ENCODE results near the gene NKAIN2.
"Not testable (repeated sequence)": the region's sequence is repeated elsewhere in the genome, so short reads cannot be mapped to it uniquely, and the experiment has no call there.

The NKAIN2 gene

DNA sequence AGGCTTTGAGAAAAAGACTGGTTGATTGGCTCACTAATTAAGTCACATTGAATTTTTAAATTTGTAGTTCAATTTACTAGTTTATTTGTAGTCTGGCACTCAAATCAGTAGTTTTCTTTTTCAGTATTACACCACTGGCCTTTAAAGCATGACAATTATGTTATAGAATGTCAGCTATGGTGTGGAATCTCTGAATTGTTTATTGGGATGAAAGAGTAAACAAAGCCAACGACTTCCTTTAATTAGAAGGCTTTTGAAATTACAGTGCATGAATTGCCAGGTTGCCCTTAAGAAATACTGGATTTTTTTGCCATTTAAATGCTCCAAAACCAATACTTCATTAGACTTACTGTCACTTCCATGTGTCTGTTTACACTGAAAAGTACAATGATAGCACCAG is 731.6 kb downstream of the NKAIN2 start:
- no peak for DNase-seq

GRCh38 chr6:124535746-124536145 is 732.1 kb downstream of the NKAIN2 start:
- no peak for DNase-seq

- DNase-seq: no peak
Observed at GRCh38 chr6:124536157-124536841, 732.6 kb downstream of the NKAIN2 start.

DNA sequence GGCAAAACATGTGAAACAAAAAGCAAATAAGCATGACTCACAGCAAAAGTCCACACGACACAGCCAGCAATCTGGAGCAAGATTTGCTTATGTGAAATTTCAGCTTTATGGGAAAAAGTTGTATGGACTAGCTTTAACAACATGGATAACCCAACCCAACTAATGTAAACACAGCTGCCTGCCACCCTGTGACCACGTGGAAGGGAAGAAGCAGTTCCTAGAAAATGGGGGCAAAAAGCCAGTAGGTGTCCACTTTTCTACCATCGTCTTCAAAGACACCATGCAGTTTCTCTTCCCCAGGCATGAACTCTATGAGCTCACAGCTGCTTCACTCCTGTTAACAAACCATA is 733.2 kb downstream of the NKAIN2 start:
- DNase-seq: no peak

DNA sequence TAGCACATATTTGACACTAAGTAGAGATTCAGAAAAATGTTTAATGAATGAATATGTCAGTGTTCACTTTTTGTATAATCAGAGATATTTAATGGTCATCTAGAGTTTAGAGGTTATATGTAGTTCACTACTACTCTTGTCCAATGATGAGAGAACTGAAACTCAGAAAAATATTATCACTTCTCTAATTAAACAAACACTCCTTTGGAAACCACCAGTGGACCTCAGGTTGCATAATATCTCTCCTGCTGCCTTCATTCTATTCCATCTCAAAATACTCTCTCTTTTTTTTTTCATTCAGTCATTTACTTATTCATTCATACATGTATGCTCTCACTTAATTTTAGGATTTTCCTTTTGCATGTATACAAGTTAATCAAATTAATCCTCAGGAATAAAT is 735.4 kb downstream of the NKAIN2 start:
- no peak for DNase-seq

DNA sequence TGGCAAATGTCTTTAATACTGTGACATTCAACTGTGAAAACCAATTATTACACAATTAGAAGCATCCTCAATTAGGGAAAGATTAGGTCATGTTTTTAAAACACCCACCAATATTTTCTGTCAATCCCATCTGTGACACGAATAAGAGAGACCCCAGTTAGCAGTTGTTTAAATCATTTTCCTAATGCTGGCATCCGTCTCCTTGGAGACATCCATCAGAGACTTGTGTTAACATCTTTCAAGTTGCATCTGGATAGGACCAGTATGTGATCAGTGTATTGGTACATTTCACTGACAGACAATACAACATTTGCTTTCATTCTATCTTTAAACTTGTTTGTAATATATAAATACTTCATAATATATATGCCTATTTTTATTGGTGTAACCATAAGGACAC is 737.9 kb downstream of the NKAIN2 start:
- DNase-seq: no peak

DNA sequence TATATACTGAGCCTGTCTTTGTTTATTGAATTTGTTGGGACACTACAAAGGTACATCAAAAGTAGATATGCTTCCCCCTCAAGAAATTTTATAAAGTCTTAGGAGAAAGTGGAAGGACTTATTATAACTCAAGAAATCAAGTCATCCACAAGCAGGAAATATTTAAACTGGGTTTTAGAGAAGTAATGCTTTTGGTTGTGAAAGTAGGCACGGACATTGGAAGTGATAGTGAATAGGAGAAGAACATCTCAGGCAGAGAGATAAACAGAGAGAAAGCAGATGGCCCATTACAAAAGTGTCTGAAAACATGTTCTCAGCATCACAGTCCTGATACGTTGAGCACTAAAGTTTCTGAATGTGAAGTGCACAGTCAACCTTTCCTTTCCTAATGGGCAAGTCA is 742.9 kb downstream of the NKAIN2 start:
- DNase-seq: no peak

DNA sequence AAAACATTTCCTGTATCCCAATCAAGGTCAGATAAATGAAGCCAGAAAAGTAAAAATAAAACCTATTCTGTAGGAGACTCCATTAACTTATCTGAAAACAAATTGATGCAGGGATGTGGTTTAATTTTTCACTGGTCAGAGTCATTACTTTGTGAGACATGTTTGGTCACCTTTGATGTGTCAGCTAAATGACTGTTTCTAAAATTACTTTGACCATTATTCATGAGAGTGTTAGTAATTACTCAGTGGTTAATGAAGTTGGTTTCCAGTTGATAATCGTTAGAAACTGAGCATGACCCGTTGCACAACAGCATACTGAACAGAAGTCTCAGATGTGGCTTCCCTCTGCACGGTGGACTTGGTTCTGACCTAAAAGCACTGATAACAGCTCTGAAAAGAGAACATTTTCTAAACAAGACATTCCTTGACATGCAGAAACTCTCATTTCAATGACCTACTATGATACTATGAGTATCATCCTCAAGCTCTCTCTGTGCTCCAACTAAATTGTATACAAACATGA is 748.1 kb downstream of the NKAIN2 start:
- no peak for DNase-seq

DNA sequence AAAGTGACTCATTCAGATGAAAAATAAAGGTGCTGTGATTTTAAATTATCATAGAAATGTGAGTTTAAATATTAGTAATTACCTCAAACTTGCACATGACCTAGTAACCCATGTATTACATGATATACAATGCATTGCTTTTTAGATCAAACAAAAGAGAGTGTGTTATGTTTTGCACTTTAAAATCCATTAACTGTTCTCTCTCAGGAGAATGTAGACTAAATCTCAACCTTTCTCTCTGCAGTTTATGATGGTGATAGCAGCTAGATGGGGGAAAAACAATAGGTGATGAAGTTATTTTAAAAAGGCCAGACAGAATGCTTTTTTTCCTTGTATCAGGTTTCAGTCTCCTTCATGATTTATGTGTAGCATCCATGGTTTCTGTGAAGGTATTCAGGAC is 754.2 kb downstream of the NKAIN2 start:
- no peak for DNase-seq

DNA sequence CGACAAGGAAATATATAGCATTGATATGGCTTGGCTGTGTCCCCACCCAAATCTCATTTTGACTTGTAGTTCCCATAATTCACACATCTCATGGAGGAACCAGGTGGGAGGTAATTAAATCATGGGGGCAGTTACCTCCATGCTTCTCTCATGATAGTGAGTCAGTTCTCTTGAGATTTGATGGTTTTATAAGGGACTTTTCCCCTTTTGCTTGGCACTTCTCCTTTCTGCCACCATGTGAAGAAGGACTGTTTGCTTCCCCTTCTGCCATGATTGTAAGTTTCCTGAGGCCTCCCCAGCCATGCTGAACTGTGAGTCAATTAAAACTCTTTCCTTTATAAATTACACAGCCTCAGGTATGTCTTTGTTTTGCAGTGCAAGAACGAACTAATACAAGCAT is 756.4 kb downstream of the NKAIN2 start:
- DNase-seq: not testable (repeated sequence)

- no peak for DNase-seq
Observed at GRCh38 chr6:124560873-124561567, 757.4 kb downstream of the NKAIN2 start.

GRCh38 chr6:124561635-124562130 is 758.0 kb downstream of the NKAIN2 start:
- no peak for DNase-seq

GRCh38 chr6:124564125-124564524 is 760.5 kb downstream of the NKAIN2 start:
- DNase-seq: not testable (repeated sequence)

DNA sequence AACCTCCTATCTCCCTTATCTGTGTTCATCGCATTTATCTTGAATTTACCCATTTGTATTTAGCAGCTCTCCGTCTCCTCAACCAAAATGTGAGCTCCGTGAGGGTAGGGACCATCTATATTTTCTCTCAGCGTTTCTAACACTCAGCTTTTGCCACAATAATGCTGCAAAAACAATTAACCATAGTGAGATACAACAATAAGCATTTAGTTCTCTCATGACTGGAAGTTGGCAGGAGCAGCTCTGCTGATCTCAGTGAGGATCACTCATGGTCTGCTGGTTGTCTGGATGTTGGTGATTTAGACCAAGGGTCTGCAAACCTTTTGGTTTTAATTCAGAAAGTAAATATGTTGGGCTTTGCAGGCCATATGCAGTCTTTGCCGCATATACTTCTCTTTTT is 763.7 kb downstream of the NKAIN2 start:
- DNase-seq: no peak

DNA sequence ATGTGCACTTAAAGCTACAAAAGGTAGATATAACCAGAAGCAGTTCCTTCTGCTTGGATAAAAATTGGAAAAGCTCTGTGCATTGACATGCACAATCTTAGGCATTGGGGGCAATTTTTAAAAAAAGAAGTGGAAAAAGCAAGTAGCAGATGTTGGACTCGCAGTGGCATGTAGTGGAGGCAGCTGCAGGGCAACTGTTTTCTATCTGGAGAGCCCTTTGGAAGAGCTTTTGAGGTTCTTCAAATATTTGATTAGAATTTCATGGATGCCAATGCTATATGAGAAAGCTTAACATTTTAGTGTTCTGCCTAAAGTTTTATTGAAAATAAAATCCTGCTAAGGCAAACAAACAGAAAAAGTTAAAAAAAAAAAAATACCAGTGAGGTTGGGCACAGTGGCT is 770.3 kb downstream of the NKAIN2 start:
- no peak for DNase-seq

GRCh38 chr6:124577734-124578281 is 774.1 kb downstream of the NKAIN2 start:
- DNase-seq: no peak

GRCh38 chr6:124590001-124590400 is 786.3 kb downstream of the NKAIN2 start:
- no peak for DNase-seq

DNA sequence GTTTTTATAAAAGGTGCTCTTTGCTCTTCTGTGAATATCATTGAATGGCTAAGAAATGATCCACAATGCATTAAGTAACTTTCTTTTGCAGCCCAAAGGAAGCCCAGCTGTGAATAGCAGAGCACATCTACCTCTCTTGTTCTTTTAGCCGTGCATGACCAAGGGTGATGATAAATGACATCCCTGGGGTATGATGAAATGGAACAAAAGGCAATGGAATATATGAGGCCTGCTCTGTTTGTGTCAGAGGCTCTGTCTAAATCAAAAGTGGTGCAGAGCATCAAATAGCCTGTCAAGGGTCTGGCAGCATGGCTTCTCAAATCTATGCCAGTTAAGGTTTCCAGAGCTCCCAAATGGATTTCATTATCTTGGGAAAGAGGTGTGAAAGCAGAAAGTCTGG is 796.0 kb downstream of the NKAIN2 start:
- DNase-seq: no peak

DNA sequence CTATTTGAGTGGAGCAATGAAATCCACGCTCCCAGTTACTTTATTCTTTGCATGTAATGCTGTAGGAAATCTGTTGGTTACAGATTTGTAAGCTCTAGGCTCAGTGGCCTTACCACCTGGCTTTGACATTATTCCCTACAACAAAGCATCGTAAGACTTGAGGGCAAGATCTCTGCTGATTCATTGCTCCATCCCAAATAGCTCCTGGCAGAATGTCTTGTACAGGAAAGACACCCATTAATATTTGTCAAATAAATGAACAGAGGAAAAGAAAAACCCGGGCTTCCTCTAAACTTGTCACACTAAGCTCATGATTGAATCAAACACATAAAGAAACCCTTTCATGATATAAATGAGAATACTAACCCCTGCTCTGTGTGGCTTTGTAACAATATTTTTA is 801.1 kb downstream of the NKAIN2 start:
- no peak for DNase-seq

DNA sequence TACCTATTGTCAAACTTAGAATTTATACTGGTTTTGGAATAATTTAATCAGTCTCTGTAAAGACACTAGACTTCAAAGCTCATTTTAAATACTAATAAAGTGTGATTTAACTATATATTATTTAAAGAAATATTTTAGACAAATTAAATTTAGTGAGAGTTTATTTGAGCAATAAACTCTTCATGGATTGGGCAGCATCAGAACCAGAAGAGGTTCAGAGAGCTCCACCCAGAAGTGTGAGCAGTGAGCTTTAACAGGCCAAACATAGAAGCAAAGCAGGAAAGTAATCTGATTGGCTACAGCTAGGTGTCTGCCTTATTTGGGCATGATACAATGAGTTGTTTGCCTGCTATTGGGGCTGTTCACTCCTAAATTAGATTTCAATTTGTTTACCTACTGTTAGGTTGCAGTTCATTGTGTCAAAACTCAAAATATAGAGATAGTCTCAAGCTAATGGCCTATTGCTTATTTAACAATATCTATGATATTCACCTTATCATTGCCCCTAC is 803.5 kb downstream of the NKAIN2 start:
- no peak for DNase-seq

- no peak for DNase-seq
Observed at GRCh38 chr6:124613031-124613430, 809.4 kb downstream of the NKAIN2 start.

DNA sequence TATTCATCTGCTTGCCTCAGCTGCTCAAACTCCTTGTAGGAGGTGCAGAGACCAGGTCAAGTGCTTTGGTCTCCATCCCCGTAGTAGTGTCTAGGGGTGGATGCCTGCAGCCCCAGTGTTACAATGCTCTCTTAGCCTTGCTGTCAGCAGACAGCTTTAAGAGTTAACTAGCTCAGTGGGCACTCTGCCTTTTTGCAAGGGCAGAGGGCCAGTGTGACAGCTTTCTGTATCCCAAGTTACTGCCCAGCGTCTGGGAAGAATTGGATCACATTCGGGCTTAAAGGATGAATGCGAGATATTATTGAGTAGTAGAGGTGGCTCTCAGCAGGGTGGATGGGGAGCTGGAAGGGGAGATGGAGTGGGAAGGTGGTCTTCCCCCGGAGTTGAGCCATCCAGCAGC is 818.7 kb downstream of the NKAIN2 start:
- DNase-seq: no peak

DNA sequence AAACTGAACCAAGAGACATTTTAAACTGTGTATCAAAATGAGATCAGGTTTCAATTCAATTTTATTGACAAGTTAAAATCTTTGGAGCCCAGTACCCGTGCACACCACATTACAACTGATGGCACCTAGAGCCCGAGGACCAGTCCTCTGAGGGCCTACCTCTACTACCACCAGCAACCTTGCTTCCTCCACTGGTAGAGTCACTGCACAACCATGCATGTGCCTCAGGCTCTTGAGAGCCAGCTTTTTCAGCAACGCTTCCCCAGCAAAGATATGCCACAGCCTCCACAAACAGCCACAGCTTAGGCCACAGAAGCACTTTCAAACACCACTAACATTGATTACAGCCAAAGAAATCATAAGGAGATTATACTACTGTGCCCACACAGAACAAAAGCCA is 830.0 kb downstream of the NKAIN2 start:
- no peak for DNase-seq

GRCh38 chr6:124640432-124640831 is 836.8 kb downstream of the NKAIN2 start:
- no peak for DNase-seq

Data from KG1 (cell line).